A549 (cell line): ENCODE measurements around the gene TP73.

Experiments used
- CBX8 ChIP-seq: fragments of 200-600 bp; sonication (generic); IDR thresholded peaks from 2 replicates; pipeline ENCODE4 v1.6.1; 2016
- CHD4 ChIP-seq: fragments of 200-600 bp; sonication (generic); IDR thresholded peaks from 2 replicates; pipeline ENCODE4 v1.6.1; 2016; ENCODE audit warnings: antibody characterized with exemption, mild to moderate bottlenecking, borderline replicate concordance
- HDAC2 ChIP-seq: fragments of 200-600 bp; sonication (generic); IDR thresholded peaks from 2 replicates; pipeline ENCODE4 v1.6.1; 2016
- HOXA7 ChIP-seq: fragments of 250-450 bp; sonication (Bioruptor Pico); IDR thresholded peaks from 2 replicates; pipeline ENCODE4 v1.5.0; 2020; ENCODE audit warnings: mild to moderate bottlenecking, moderate library complexity
- MAFK ChIP-seq: fragments of 450-650 bp; IDR thresholded peaks from 2 replicates; pipeline ENCODE4 v1.6.1; 2014; ENCODE audit not compliant: partially characterized antibody
- MAZ ChIP-seq: fragments of 150-350 bp; IDR thresholded peaks from 2 replicates; pipeline ENCODE4 v1.6.1; 2014; ENCODE audit warnings: antibody characterized with exemption, low read depth, low read length, borderline replicate concordance
- POLR2A ChIP-seq: IDR thresholded peaks from 2 replicates; pipeline ENCODE4 v1.6.1; 2012; ENCODE audit warnings: mild to moderate bottlenecking, low read length
- SREBF2 ChIP-seq: fragments of 450-650 bp; IDR thresholded peaks from 2 replicates; pipeline ENCODE4 v1.6.1; 2014; ENCODE audit warnings: mild to moderate bottlenecking, moderate library complexity
- ZFP36 ChIP-seq: fragments of 450-650 bp; IDR thresholded peaks from 2 replicates; pipeline ENCODE4 v1.6.1; 2014; ENCODE audit warnings: borderline replicate concordance; ENCODE audit not compliant: partially characterized antibody
- TF ChIP-seq, protein P1 (sequence below): fragments of >200 bp; sonication (Bioruptor Twin); formaldehyde crosslinking; IDR thresholded peaks from 3 replicates; pipeline ENCODE4 v1.5.1; 2016
- TF ChIP-seq, protein P2 (sequence below): fragments of 450-650 bp; IDR thresholded peaks from 2 replicates; pipeline ENCODE4 v1.6.1; 2014; ENCODE audit warnings: antibody characterized with exemption
- TF ChIP-seq, protein P3 (sequence below): fragments of 200-600 bp; sonication (generic); IDR thresholded peaks from 2 replicates; pipeline ENCODE4 v1.6.1; 2016; ENCODE audit warnings: antibody characterized with exemption, mild to moderate bottlenecking, moderate library complexity
- TF ChIP-seq, protein P4 (sequence below): fragments of >200 bp; sonication (Bioruptor Twin); formaldehyde crosslinking; IDR thresholded peaks from 3 replicates; pipeline ENCODE4 v1.6.1; 2016

DNA sequence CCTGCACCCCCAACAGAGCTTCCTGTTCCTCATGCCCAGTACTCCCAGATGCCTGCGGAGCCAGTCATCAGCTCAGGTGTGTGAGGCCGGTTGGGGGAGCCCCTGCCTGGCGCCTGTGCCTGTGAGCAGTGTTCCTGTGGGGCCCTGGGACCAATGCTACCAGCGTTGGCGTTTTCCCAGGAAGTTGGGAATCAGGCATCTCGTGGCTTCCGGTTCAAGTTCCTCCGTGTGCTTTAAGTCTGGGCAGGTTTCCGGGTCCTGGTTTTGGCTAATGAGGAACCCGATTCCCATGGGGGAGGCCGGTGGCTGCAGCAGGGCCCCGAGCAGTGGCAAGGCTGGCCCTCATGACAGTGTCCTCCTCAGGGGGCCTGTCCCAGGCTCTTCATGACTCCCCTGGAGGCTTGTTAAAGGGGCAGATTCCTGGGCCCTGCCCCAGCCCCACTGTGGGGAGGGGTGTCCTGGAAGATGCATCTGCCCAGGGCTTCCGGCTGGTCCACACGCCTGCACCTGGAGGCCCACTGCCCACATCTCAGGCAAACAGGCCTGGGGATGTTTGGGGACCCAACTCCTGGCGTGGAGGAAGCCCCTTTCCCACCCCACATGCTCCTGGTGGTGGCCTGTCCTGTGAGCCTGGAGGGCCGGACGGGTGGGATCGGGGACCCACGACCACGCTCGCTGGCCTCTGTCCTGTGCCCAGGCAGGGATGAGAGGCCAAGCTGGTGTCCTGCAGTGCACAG is 26.2 kb downstream of the TP73 start:
- TF ChIP-seq, protein P1, sequence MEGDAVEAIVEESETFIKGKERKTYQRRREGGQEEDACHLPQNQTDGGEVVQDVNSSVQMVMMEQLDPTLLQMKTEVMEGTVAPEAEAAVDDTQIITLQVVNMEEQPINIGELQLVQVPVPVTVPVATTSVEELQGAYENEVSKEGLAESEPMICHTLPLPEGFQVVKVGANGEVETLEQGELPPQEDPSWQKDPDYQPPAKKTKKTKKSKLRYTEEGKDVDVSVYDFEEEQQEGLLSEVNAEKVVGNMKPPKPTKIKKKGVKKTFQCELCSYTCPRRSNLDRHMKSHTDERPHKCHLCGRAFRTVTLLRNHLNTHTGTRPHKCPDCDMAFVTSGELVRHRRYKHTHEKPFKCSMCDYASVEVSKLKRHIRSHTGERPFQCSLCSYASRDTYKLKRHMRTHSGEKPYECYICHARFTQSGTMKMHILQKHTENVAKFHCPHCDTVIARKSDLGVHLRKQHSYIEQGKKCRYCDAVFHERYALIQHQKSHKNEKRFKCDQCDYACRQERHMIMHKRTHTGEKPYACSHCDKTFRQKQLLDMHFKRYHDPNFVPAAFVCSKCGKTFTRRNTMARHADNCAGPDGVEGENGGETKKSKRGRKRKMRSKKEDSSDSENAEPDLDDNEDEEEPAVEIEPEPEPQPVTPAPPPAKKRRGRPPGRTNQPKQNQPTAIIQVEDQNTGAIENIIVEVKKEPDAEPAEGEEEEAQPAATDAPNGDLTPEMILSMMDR, result no peak
- TF ChIP-seq, protein P2, sequence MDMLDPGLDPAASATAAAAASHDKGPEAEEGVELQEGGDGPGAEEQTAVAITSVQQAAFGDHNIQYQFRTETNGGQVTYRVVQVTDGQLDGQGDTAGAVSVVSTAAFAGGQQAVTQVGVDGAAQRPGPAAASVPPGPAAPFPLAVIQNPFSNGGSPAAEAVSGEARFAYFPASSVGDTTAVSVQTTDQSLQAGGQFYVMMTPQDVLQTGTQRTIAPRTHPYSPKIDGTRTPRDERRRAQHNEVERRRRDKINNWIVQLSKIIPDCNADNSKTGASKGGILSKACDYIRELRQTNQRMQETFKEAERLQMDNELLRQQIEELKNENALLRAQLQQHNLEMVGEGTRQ, result no peak
- TF ChIP-seq, protein P3, sequence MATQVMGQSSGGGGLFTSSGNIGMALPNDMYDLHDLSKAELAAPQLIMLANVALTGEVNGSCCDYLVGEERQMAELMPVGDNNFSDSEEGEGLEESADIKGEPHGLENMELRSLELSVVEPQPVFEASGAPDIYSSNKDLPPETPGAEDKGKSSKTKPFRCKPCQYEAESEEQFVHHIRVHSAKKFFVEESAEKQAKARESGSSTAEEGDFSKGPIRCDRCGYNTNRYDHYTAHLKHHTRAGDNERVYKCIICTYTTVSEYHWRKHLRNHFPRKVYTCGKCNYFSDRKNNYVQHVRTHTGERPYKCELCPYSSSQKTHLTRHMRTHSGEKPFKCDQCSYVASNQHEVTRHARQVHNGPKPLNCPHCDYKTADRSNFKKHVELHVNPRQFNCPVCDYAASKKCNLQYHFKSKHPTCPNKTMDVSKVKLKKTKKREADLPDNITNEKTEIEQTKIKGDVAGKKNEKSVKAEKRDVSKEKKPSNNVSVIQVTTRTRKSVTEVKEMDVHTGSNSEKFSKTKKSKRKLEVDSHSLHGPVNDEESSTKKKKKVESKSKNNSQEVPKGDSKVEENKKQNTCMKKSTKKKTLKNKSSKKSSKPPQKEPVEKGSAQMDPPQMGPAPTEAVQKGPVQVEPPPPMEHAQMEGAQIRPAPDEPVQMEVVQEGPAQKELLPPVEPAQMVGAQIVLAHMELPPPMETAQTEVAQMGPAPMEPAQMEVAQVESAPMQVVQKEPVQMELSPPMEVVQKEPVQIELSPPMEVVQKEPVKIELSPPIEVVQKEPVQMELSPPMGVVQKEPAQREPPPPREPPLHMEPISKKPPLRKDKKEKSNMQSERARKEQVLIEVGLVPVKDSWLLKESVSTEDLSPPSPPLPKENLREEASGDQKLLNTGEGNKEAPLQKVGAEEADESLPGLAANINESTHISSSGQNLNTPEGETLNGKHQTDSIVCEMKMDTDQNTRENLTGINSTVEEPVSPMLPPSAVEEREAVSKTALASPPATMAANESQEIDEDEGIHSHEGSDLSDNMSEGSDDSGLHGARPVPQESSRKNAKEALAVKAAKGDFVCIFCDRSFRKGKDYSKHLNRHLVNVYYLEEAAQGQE, result no peak
- no peak for TF ChIP-seq SREBF2
- TF ChIP-seq HDAC2, result no peak
- no peak for TF ChIP-seq CBX8
- TF ChIP-seq POLR2A, result no peak
- no peak for TF ChIP-seq MAZ
- TF ChIP-seq HOXA7 (CRISPR knock-in tag), result no peak
- TF ChIP-seq ZFP36, result no peak
- no peak for TF ChIP-seq MAFK
- TF ChIP-seq, protein P4, sequence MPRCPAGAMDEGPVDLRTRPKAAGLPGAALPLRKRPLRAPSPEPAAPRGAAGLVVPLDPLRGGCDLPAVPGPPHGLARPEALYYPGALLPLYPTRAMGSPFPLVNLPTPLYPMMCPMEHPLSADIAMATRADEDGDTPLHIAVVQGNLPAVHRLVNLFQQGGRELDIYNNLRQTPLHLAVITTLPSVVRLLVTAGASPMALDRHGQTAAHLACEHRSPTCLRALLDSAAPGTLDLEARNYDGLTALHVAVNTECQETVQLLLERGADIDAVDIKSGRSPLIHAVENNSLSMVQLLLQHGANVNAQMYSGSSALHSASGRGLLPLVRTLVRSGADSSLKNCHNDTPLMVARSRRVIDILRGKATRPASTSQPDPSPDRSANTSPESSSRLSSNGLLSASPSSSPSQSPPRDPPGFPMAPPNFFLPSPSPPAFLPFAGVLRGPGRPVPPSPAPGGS, result no peak
- TF ChIP-seq CHD4, result no peak
